GM12878 (cell line): ENCODE data around the gene VEPH1. TPM values are rescaled to one million over a fixed set of nuclear protein-coding genes. Genes with fewer than 3 reads are reported as not detected.

Source experiments
- ATAC-seq: fragments of 200-7000 bp; cut with Tn5 transposase; 3 replicates; pipeline ENCODE4 v1.9.1; 2020; ENCODE audit warnings: mild to moderate bottlenecking, moderate library complexity
- BruUV-seq: library from RNA; stranded (reverse); fragments of 400-500 nt; replicated peaks from 2 replicates; lab custom pipeline; 2021; lab: Mats Ljungman, UMichigan
- CTCF ChIA-PET: fragments of 300-600 bp; sonication (Branson Sonifier 250); formaldehyde crosslinking; extraction: SDS; loops from one replicate; lab custom pipeline; 2021; ENCODE audit warnings: inconsistent platforms; lab: Yijun Ruan, JAX
- POLR2A ChIA-PET: fragments of 350-600 bp; formaldehyde crosslinking; extraction: SDS; loops from one replicate; lab custom pipeline; 2021; ENCODE audit warnings: inconsistent platforms; lab: Charles Lee
- RAD21 ChIA-PET: fragments of 300-600 bp; sonication (Branson Sonifier 250); formaldehyde crosslinking; loops from one replicate; lab custom pipeline; 2023; ENCODE audit warnings: antibody characterized with exemption; ENCODE audit not compliant: unreplicated experiment; lab: Charles Lee
- SMC1A ChIA-PET: fragments of 300-600 bp; sonication (Branson Sonifier 250); formaldehyde crosslinking; loops from one replicate; lab custom pipeline; 2023; ENCODE audit not compliant: unreplicated experiment, uncharacterized antibody; lab: Charles Lee
- DNase-seq: peaks from one replicate; pipeline ENCODE4 v3.0.0-alpha.2; 2011; ENCODE audit warnings: low read depth, low spot score
- FAIRE-seq: peaks from 3 replicates; lab custom pipeline; 2011; peaks lifted over from hg19 to GRCh38; lab: Jason Lieb, UNC
- H2AFZ ChIP-seq: 2 replicates; pipeline ENCODE4 v1.6.0; 2011; ENCODE audit warnings: low read depth, low read length, control low read depth; ENCODE audit not compliant: control insufficient read depth
- H3K27ac ChIP-seq: 2 replicates; pipeline ENCODE4 v1.5.1; 2011; ENCODE audit warnings: control low read depth; ENCODE audit not compliant: control insufficient read depth, insufficient read depth
- H3K27me3 ChIP-seq, 2 experiments: replicated peaks in 1 of 2; 2 replicates each; pipeline versions ENCODE4 v1.6.0 to v1.6.1; 2011; ENCODE audit warnings: low read length in 1 of 2; ENCODE audit not compliant: control insufficient read depth in 2 of 2, insufficient read depth in 2 of 2
- H3K36me3 ChIP-seq, 2 experiments: 2 replicates each; pipeline ENCODE4 v1.5.1; 2011; ENCODE audit warnings: low read length in 1 of 2; ENCODE audit not compliant: control insufficient read depth in 2 of 2, insufficient read depth in 2 of 2
- H3K4me1 ChIP-seq: 2 replicates; pipeline ENCODE4 v1.6.1; 2011; ENCODE audit warnings: mild to moderate bottlenecking, low read length, moderate library complexity, mixed read lengths; ENCODE audit not compliant: control insufficient read depth, insufficient read depth
- H3K4me2 ChIP-seq: 2 replicates; pipeline ENCODE4 v1.6.0; 2011; ENCODE audit warnings: control low read depth; ENCODE audit not compliant: control insufficient read depth, insufficient read depth
- H3K4me3 ChIP-seq: fragments of 200-600 bp; sonication (generic); 2 replicates; pipeline ENCODE4 v1.5.1; 2016
- H3K79me2 ChIP-seq: 2 replicates; pipeline ENCODE4 v1.6.0; 2011; ENCODE audit warnings: low read length; ENCODE audit not compliant: control insufficient read depth, insufficient read depth
- H3K9ac ChIP-seq: 2 replicates; pipeline ENCODE4 v1.8.0; 2011; ENCODE audit warnings: low read length, control low read depth, mixed read lengths; ENCODE audit not compliant: control insufficient read depth, insufficient read depth
- H3K9me3 ChIP-seq: replicated peaks from 3 replicates; pipeline ENCODE4 v1.5.1; 2011; ENCODE audit warnings: mild to moderate bottlenecking, low read length; ENCODE audit not compliant: control insufficient read depth, insufficient read depth
- H4K20me1 ChIP-seq: 2 replicates; pipeline ENCODE4 v1.6.0; 2011; ENCODE audit not compliant: control insufficient read depth, insufficient read depth
- MEF2A ChIP-seq: IDR thresholded peaks from 2 replicates; pipeline ENCODE4 v1.6.1; 2011; ENCODE audit warnings: low read depth, mild to moderate bottlenecking, low read length, moderate library complexity; ENCODE audit not compliant: insufficient read depth
- MXI1 ChIP-seq: fragments of 150-350 bp; IDR thresholded peaks from 2 replicates; pipeline ENCODE4 v1.6.1; 2011; ENCODE audit warnings: low read depth, mild to moderate bottlenecking, inconsistent platforms, low read length, improper control_type of control experiment
- RFX5 ChIP-seq: IDR thresholded peaks from 2 replicates; pipeline ENCODE4 v1.6.1; 2011; ENCODE audit warnings: low read depth, low read length, improper control_type of control experiment
- TCF7 ChIP-seq: IDR thresholded peaks from 2 replicates; pipeline ENCODE4 v1.6.1; 2014; ENCODE audit warnings: antibody characterized with exemption, borderline replicate concordance
- WGBS: methylation state at CpG from one replicate; pipeline ENCODE4 v1.1.6; 2016; ENCODE audit warnings: low lambda C conversion rate; ENCODE audit not compliant: insufficient replicate concordance, insufficient coverage; ENCODE audit errors: missing lambda C conversion rate; 5-methylcytosine and 5-hydroxymethylcytosine counted together
- in situ Hi-C: fragments of 300-500 bp; cut with MboI; formaldehyde crosslinking; loops from 9 replicates; pipeline ENCODE4 v1.14.3; 2018; ENCODE audit warnings: mixed read lengths
- intact Hi-C: fragments of 100-400 bp; cut with micrococcal nuclease; formaldehyde crosslinking; loops from one replicate; pipeline ENCODE4 v1.14.2; 2022; ENCODE audit not compliant: unreplicated experiment
- polyA plus RNA-seq, 11 experiments: library from polyadenylated mRNA; depleted of rRNA in 4 of 11; unstranded in 6 of 11; stranded (reverse) in 5 of 11; fragments of >200 nt; fragmentation: Nextera tagmentation in 4 of 11; fragmentation: Illumina TruSeq in 1 of 11; extraction: Ambion mirVana in 4 of 11; extraction: Trizol in 1 of 11; gene quantifications; 1 replicate in 1 of 11; 2 replicates in 10 of 11; pipeline versions ENCODE4 v1.2.1 to v1.2.3, GENCODE V29; 2011 to 2016; ENCODE audit warnings: inconsistent platforms in 2 of 11, missing spikeins in 2 of 11, low read depth in 1 of 11
- total RNA-seq, 4 experiments: library from RNA; depleted of rRNA in 3 of 4; stranded (reverse); fragments of >200 nt in 3 of 4; fragmentation: Illumina TruSeq in 1 of 4; extraction: Trizol in 1 of 4; gene quantifications; 2 replicates each; pipeline versions ENCODE4 v1.2.1 to v1.2.3, GENCODE V29; 2013 to 2021
- TF ChIP-seq, protein P1 (sequence below): IDR thresholded peaks from 2 replicates; pipeline ENCODE4 v1.6.1; 2012; ENCODE audit warnings: mild to moderate bottlenecking, low read depth, low read length
- TF ChIP-seq, protein P2 (sequence below): fragments of 450-650 bp; IDR thresholded peaks from 2 replicates; pipeline ENCODE4 v1.6.1; 2016; ENCODE audit warnings: mild to moderate bottlenecking, moderate library complexity, borderline replicate concordance

Gene VEPH1
- total and polyA plus RNA-seq, 10 of the 15 experiments (the other 5 are each of a cell fraction or from before 2014, with no cell fraction given): 0.04 to 0.26 (median 0.17) TPM; not detected in 7

DNA sequence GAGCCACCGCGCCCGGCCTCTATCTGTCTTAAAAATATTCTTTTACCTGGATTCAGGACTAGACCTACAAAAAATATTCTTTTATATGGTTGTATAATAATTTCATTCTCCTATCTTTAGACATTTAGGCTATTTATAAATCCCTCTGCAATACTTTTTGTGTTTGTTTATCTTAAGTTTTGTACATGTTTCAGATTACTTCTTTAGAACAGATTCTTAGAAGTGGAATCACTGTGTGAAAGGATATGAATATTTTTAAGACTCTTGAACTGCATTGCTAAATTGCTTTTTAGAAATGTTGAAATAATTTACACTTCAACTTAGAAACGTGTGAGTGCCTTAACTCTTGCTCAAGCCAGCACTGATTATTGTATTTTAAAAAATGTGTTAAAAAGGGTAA, 197.8 kb downstream of the VEPH1 start (continued):
- TF ChIP-seq, protein P1, sequence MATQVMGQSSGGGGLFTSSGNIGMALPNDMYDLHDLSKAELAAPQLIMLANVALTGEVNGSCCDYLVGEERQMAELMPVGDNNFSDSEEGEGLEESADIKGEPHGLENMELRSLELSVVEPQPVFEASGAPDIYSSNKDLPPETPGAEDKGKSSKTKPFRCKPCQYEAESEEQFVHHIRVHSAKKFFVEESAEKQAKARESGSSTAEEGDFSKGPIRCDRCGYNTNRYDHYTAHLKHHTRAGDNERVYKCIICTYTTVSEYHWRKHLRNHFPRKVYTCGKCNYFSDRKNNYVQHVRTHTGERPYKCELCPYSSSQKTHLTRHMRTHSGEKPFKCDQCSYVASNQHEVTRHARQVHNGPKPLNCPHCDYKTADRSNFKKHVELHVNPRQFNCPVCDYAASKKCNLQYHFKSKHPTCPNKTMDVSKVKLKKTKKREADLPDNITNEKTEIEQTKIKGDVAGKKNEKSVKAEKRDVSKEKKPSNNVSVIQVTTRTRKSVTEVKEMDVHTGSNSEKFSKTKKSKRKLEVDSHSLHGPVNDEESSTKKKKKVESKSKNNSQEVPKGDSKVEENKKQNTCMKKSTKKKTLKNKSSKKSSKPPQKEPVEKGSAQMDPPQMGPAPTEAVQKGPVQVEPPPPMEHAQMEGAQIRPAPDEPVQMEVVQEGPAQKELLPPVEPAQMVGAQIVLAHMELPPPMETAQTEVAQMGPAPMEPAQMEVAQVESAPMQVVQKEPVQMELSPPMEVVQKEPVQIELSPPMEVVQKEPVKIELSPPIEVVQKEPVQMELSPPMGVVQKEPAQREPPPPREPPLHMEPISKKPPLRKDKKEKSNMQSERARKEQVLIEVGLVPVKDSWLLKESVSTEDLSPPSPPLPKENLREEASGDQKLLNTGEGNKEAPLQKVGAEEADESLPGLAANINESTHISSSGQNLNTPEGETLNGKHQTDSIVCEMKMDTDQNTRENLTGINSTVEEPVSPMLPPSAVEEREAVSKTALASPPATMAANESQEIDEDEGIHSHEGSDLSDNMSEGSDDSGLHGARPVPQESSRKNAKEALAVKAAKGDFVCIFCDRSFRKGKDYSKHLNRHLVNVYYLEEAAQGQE: no peak

DNA sequence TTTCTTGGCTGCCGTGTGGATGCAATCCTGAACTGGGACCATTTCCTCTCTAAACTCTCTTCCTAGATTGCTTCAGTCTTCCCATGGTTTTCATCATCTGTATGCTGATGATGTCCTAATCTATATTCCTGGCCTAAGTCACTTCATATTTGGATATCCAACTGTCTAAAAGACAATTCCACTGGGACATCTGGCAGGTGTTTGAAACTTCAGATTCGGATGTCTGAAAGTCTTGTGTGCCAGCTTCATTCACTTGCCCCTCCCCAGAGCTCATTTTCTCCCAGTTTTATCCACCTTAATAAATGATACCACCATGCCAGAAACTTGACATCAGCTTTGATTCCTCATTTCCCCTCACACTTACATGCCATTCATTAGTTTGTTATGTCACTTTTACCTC, 201.5 kb downstream of the VEPH1 start:
- H3K4me1 ChIP-seq: no peaks in the 10 kb centered on the region
- H3K9ac ChIP-seq: no peak overlapping the region
- FAIRE-seq: no peak
- ChIA-PET POLR2A (no interaction called here), CTCF (no interaction called here), RAD21 (no interaction called here), SMC1A (no interaction called here)
- H3K27ac ChIP-seq: no peak overlapping the region
- WGBS: 22% methylated on average over 2 of the region's 2 CpGs
- no peak for ATAC-seq
- H4K20me1 ChIP-seq: no peaks in the 10 kb centered on the region
- H3K27me3 ChIP-seq: no peaks in the 10 kb centered on the region
- intact Hi-C loops: no loop called here
- no peak overlapping the region for H2AFZ ChIP-seq
- DNase-seq: no peak
- H3K79me2 ChIP-seq: no peaks in the 10 kb centered on the region
- BruUV-seq: no TSS peak
- H3K9me3 ChIP-seq: no peaks in the 10 kb centered on the region
- H3K4me3 ChIP-seq: no peak overlapping the region
- H3K4me2 ChIP-seq: no peak overlapping the region
- in situ Hi-C loops: no loop called here
- TF ChIP-seq MXI1 (no peak), TCF7 (no peak), MEF2A (no peak), RFX5 (no peak)
- TF ChIP-seq, protein P2, sequence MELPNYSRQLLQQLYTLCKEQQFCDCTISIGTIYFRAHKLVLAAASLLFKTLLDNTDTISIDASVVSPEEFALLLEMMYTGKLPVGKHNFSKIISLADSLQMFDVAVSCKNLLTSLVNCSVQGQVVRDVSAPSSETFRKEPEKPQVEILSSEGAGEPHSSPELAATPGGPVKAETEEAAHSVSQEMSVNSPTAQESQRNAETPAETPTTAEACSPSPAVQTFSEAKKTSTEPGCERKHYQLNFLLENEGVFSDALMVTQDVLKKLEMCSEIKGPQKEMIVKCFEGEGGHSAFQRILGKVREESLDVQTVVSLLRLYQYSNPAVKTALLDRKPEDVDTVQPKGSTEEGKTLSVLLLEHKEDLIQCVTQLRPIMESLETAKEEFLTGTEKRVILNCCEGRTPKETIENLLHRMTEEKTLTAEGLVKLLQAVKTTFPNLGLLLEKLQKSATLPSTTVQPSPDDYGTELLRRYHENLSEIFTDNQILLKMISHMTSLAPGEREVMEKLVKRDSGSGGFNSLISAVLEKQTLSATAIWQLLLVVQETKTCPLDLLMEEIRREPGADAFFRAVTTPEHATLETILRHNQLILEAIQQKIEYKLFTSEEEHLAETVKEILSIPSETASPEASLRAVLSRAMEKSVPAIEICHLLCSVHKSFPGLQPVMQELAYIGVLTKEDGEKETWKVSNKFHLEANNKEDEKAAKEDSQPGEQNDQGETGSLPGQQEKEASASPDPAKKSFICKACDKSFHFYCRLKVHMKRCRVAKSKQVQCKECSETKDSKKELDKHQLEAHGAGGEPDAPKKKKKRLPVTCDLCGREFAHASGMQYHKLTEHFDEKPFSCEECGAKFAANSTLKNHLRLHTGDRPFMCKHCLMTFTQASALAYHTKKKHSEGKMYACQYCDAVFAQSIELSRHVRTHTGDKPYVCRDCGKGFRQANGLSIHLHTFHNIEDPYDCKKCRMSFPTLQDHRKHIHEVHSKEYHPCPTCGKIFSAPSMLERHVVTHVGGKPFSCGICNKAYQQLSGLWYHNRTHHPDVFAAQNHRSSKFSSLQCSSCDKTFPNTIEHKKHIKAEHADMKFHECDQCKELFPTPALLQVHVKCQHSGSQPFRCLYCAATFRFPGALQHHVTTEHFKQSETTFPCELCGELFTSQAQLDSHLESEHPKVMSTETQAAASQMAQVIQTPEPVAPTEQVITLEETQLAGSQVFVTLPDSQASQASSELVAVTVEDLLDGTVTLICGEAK: no peak
- no peaks in the 10 kb centered on the region for H3K36me3 ChIP-seq
